Measurements from ENCODE around the gene RBM23. TPM values are rescaled to one million over a fixed set of nuclear protein-coding genes. Genes with fewer than 3 reads are reported as not detected.
"Not testable (repeated sequence)": the region's sequence is repeated elsewhere in the genome, so short reads cannot be mapped to it uniquely, and the experiment has no call there.

The RBM23 gene
- total and polyA plus RNA-seq, 3 experiments from 2014 or later: 50.3 to 88.8 (median 83.6) TPM

DNA sequence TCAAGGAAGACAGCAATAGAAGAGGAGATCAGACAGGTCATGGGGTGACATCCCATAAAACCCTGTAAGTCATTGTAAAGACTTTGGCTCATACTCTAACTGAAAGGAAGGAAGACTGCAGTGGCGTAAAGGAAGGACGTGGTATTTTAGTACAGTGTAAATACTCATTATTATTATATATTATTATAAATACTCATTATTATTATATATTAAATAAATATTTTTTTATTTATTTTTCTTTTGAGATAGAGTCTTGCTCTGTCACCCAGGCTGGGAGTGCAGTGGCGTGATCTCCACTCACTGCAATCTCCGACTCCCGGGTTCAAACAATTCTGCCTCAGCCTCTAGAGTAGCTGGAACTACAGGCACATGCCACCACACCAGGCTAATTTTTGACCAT, 62.5 kb downstream of the RBM23 start:
- H3K36me3 ChIP-seq (ENCODE audit: insufficient read depth, low read length): no peaks in the 10 kb centered on the region
- Mint-ChIP-seq H3K36me3 (no peaks in the 10 kb centered on the region), H3K9me3 (no peaks in the 10 kb centered on the region), H3K27me3 (peaks cover 24 to 31% of the 10 kb centered on the region in 2 donors), H3K27ac (peak overlapping the region in 2 of 8 donors; percentile 8 to 93), H3K4me1 (peaks cover 15 to 28% (median 24%) of the 10 kb centered on the region in 3 donors), H3K4me3 (peak overlapping the region in 1 of 7 donors; percentile 48)
- H3K27ac ChIP-seq (ENCODE audit: low read depth, low read length): no peak overlapping the region
- no peak for DNase-seq
- CTCF ChIA-PET: interaction anchor here (6.0 kb wide), 1 partner anchor 24 kb away, joined by 66 read pairs; the partner anchor contains the start of gene MRPL52
- H3K4me1 ChIP-seq (ENCODE audit: insufficient read depth, low read length): peaks cover 26% of the 10 kb centered on the region
- no peak overlapping the region for H3K4me3 ChIP-seq (ENCODE audit: low read length)
- H3K9me3 ChIP-seq (ENCODE audit: low read length): no peaks in the 10 kb centered on the region
- POLR2A ChIA-PET: no interaction called here
- peaks cover 6% of the 10 kb centered on the region for H3K27me3 ChIP-seq (ENCODE audit: insufficient read depth, low read length, poor library complexity, severe bottlenecking)

DNA sequence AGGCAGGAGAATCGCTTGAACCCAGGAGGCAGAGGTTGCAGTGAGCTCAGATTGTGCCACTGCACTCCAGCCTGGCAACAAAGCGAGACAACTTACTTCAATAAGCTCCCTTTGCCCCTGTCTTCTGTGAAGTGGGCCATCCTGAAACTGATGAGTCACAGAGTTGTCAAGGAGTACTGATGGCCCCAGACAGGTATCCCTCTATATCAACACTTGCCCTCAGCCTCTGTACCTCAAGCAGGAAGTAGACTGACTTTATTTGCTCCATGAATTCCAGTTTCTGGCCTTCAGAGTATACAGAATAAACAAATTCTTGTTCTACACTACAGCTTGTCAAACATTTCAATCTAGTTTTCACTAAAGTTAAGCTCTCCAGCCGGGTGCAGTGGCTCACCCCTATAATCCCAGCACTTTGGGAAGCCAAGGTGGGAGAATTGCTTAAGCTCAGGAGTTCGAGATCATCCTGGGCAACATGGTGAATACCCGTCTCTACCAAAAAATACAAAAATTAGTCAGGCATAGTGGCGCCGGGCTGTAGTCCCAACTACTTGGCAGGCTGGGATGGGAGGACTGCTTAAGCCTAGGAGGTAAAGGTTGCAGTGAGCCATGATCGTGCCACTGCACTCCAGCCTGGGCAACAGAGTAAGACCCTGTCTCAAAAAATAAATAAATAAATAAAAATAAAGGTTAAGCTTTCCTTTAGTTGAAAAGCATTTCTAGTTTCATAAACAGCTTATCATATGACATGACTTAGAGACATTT, 63.8 kb downstream of the RBM23 start:
- Mint-ChIP-seq H3K9me3 (no peaks in the 10 kb centered on the region), H3K27me3 (peaks cover 12 to 28% of the 10 kb centered on the region in 2 donors), H3K36me3 (no peaks in the 10 kb centered on the region), H3K4me3 (no peak overlapping the region), H3K4me1 (peaks cover 15 to 28% (median 24%) of the 10 kb centered on the region in 3 donors), H3K27ac (no peak overlapping the region)
- Histone ChIP-seq H3K27ac (ENCODE audit: low read depth, low read length) (no peak overlapping the region), H3K9me3 (ENCODE audit: low read length) (no peaks in the 10 kb centered on the region), H3K4me3 (ENCODE audit: low read length) (no peak overlapping the region), H3K27me3 (ENCODE audit: insufficient read depth, low read length, poor library complexity, severe bottlenecking) (peaks cover 6% of the 10 kb centered on the region), H3K36me3 (ENCODE audit: insufficient read depth, low read length) (no peaks in the 10 kb centered on the region), H3K4me1 (ENCODE audit: insufficient read depth, low read length) (peaks cover 26% of the 10 kb centered on the region)
- CTCF ChIA-PET: interaction anchor here (0.7 to 8.2 kb wide), 17 partner anchors 9 to 299 kb away, joined by 3 to 149 read pairs (median 6); partner anchors contain the start of genes LRP10 and MRPL52
- POLR2A ChIA-PET: interaction anchor here (0.5 to 0.7 kb wide), 2 partner anchors 16 to 57 kb away, joined by 3 to 5 read pairs; no protein-coding TSS in a partner anchor
- DNase-seq: no peak

DNA sequence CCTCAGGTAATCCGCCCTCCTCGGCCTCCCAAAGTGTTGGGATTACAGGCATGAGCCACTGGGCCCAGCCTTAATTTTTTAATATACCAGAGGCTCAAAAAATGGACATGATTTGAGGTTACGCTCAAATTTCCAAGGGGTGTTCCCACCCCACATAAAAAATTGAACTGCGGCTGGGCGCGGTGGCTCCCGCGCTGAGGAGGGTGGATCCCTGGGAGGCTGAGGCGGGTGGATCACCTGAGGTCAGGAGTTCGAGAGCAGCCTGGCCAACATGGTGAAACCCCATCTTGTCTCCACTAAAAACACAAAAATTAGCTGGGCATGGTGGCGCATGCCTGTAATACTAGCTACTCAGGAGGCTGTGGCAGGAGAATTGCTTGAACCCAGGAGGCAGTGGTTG, 64.7 kb downstream of the RBM23 start:
- H3K36me3 Mint-ChIP-seq; H3K27ac Mint-ChIP-seq; H3K9me3 ChIP-seq (ENCODE audit: low read length); H3K27ac ChIP-seq (ENCODE audit: low read depth, low read length); H3K27me3 ChIP-seq (ENCODE audit: insufficient read depth, low read length, poor library complexity, severe bottlenecking); POLR2A ChIA-PET; H3K4me3 ChIP-seq (ENCODE audit: low read length); H3K36me3 ChIP-seq (ENCODE audit: insufficient read depth, low read length); DNase-seq; H3K9me3 Mint-ChIP-seq; H3K4me3 Mint-ChIP-seq: not testable (repeated sequence)
- H3K4me1 Mint-ChIP-seq: peaks cover 15 to 28% (median 24%) of the 10 kb centered on the region in 3 donors
- CTCF ChIA-PET: interaction anchor here (0.8 to 8.2 kb wide), 18 partner anchors 9 to 298 kb away, joined by 3 to 149 read pairs (median 9); partner anchors contain the start of genes AJUBA, DAD1, LRP10 and MRPL52
- H3K4me1 ChIP-seq (ENCODE audit: insufficient read depth, low read length): peaks cover 26% of the 10 kb centered on the region
- H3K27me3 Mint-ChIP-seq: peaks cover 15 to 28% of the 10 kb centered on the region in 2 donors

- ChIA-PET CTCF (interaction anchor here (0.6 to 8.2 kb wide), 32 partner anchors 8 to 1028 kb away, joined by 3 to 149 read pairs (median 5); partner anchors contain the start of genes DAD1, LRP10, MRPL52 and OXA1L), POLR2A (interaction anchor here (1.0 to 1.5 kb wide), 2 partner anchors 26 to 30 kb away, joined by 4 to 5 read pairs; no protein-coding TSS in a partner anchor)
- H3K4me1 Mint-ChIP-seq: peaks cover 7 to 19% (median 16%) of the 10 kb centered on the region in 3 donors
- peaks cover 15% of the 10 kb centered on the region for H3K4me1 ChIP-seq (ENCODE audit: insufficient read depth, low read length)
- H3K27ac Mint-ChIP-seq: peak overlapping the region in 5 of 8 donors; percentile 18 to 95 (median 72)
- no peaks in the 10 kb centered on the region for H3K9me3 Mint-ChIP-seq
- H3K4me3 ChIP-seq (ENCODE audit: low read length): peak overlapping the region; percentile 90
- peaks cover 6% of the 10 kb centered on the region for H3K27me3 ChIP-seq (ENCODE audit: insufficient read depth, low read length, poor library complexity, severe bottlenecking)
- peaks cover 6 to 24% of the 10 kb centered on the region in 2 donors for H3K27me3 Mint-ChIP-seq
- H3K36me3 Mint-ChIP-seq: no peaks in the 10 kb centered on the region
- H3K4me3 Mint-ChIP-seq: peak overlapping the region; percentile 25 to 87 (median 82)
- H3K36me3 ChIP-seq (ENCODE audit: insufficient read depth, low read length): no peaks in the 10 kb centered on the region
- no peaks in the 10 kb centered on the region for H3K9me3 ChIP-seq (ENCODE audit: low read length)
- DNase-seq: peak; percentile 79 to 91 (median 84)
- peak overlapping the region; percentile 67 for H3K27ac ChIP-seq (ENCODE audit: low read depth, low read length)
Measured at GRCh38 chr14:22852940-22853767, 65.8 kb downstream of the RBM23 start.

- DNase-seq: no peak
- Mint-ChIP-seq H3K9me3 (no peaks in the 10 kb centered on the region), H3K36me3 (no peaks in the 10 kb centered on the region), H3K27ac (no peak overlapping the region), H3K27me3 (peaks cover 10 to 29% of the 10 kb centered on the region in 2 donors), H3K4me1 (peaks cover 4 to 13% (median 12%) of the 10 kb centered on the region in 3 donors), H3K4me3 (no peak overlapping the region)
- POLR2A ChIA-PET: interaction anchor here (1.0 to 1.5 kb wide), 2 partner anchors 26 to 29 kb away, joined by 4 to 5 read pairs; no protein-coding TSS in a partner anchor
- H3K27ac ChIP-seq (ENCODE audit: low read depth, low read length): no peak overlapping the region
- H3K4me3 ChIP-seq (ENCODE audit: low read length): no peak overlapping the region
- peaks cover 6% of the 10 kb centered on the region for H3K27me3 ChIP-seq (ENCODE audit: insufficient read depth, low read length, poor library complexity, severe bottlenecking)
- H3K4me1 ChIP-seq (ENCODE audit: insufficient read depth, low read length): peaks cover 12% of the 10 kb centered on the region
- H3K9me3 ChIP-seq (ENCODE audit: low read length): no peaks in the 10 kb centered on the region
- H3K36me3 ChIP-seq (ENCODE audit: insufficient read depth, low read length): no peaks in the 10 kb centered on the region
- CTCF ChIA-PET: interaction anchor here (0.6 to 8.2 kb wide), 27 partner anchors 8 to 1028 kb away, joined by 3 to 149 read pairs (median 5); partner anchors contain the start of genes DAD1, LRP10, MRPL52 and OXA1L
Measured at GRCh38 chr14:22852599-22852939, 66.4 kb downstream of the RBM23 start.

DNA sequence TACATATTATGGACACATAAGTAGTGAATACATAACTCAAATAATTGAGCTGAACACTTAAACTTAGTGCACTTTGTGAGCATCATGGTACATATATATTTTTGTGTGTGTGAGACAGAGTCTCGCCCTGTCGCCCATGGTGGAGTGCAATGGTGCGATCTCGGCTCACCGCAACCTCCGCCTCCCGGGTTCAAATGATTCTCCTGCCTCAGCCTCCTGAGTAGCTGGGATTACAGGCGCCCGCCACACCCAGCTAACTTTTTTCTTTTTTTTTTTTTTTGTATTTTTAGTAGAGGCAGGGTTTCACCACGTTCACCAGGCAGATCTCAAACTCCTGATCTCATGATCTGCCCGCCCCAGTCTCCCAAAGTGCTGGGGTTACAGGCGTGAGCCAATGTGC, 66.8 kb downstream of the RBM23 start:
- POLR2A ChIA-PET: interaction anchor here (1.5 kb wide), 1 partner anchor 29 kb away, joined by 5 read pairs; no protein-coding TSS in a partner anchor
- H3K27me3 ChIP-seq (ENCODE audit: insufficient read depth, low read length, poor library complexity, severe bottlenecking); H3K4me3 Mint-ChIP-seq; H3K4me3 ChIP-seq (ENCODE audit: low read length); H3K36me3 Mint-ChIP-seq; H3K36me3 ChIP-seq (ENCODE audit: insufficient read depth, low read length); DNase-seq; H3K27ac Mint-ChIP-seq; H3K9me3 Mint-ChIP-seq; H3K9me3 ChIP-seq (ENCODE audit: low read length); H3K27ac ChIP-seq (ENCODE audit: low read depth, low read length): not testable (repeated sequence)
- peaks cover 10 to 26% of the 10 kb centered on the region in 2 donors for H3K27me3 Mint-ChIP-seq
- peaks cover 12% of the 10 kb centered on the region for H3K4me1 ChIP-seq (ENCODE audit: insufficient read depth, low read length)
- CTCF ChIA-PET: interaction anchor here (0.6 to 8.2 kb wide), 23 partner anchors 9 to 285 kb away, joined by 3 to 149 read pairs (median 7); partner anchors contain the start of genes DAD1, LRP10, MRPL52 and OXA1L
- H3K4me1 Mint-ChIP-seq: peaks cover 4 to 12% (median 12%) of the 10 kb centered on the region in 3 donors

DNA sequence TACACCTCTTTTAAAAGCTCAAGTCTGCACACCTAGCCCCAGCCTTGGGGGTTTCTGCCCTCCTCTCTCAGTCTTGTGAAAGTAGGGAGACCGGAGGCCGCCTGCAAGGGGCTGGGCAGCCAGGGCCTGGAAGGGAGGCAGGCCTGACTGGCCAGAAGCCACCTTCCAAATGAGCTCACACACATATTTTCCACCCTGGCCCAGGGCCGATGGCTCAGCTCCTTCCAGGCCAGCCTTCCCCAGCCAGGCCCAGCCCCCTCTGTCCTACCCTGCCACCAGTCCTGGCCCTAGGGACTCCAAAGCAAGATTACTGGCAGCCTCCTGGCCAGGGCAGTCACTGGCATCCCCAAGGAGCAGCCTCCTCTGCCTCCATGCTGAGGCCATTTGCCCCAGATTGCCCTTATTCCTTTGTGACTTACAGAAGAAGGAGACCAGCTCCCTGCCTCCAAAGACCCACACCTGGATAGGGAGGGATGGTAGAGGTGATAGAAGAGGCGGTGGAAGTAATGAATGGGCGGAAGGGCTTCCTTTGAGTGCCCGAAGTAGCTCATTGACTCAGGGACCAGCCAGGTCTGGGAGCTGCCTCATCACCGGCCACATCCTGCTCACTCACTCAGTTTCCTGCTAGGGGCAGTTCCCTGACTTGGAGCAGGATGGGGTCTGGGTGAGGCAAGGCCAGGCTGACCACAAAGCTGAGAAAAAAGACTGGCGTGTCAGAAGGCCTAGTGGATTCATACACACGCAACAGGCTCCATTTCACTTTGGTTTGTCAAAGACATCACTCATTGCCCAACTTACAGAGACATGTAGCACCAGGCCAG, 67.8 kb downstream of the RBM23 start:
- Histone ChIP-seq H3K4me1 (ENCODE audit: insufficient read depth, low read length) (peaks cover 12% of the 10 kb centered on the region), H3K36me3 (ENCODE audit: insufficient read depth, low read length) (no peaks in the 10 kb centered on the region), H3K4me3 (ENCODE audit: low read length) (no peak overlapping the region), H3K27ac (ENCODE audit: low read depth, low read length) (no peak overlapping the region), H3K27me3 (ENCODE audit: insufficient read depth, low read length, poor library complexity, severe bottlenecking) (peaks cover 4% of the 10 kb centered on the region), H3K9me3 (ENCODE audit: low read length) (no peaks in the 10 kb centered on the region)
- no peak for DNase-seq
- peaks cover 10 to 28% of the 10 kb centered on the region in 2 donors for H3K27me3 Mint-ChIP-seq
- POLR2A ChIA-PET: interaction anchor here (0.5 kb wide), 1 partner anchor 86 kb away, joined by 4 read pairs; no protein-coding TSS in a partner anchor
- H3K9me3 Mint-ChIP-seq: no peaks in the 10 kb centered on the region
- peaks cover 4 to 10% (median 9%) of the 10 kb centered on the region in 3 donors for H3K4me1 Mint-ChIP-seq
- H3K36me3 Mint-ChIP-seq: no peaks in the 10 kb centered on the region
- peak overlapping the region in 1 of 8 donors; percentile 60 for H3K27ac Mint-ChIP-seq
- CTCF ChIA-PET: interaction anchor here (1.1 to 8.2 kb wide), 10 partner anchors 10 to 294 kb away, joined by 3 to 149 read pairs (median 9); partner anchors contain the start of genes ABHD4 and MRPL52
- H3K4me3 Mint-ChIP-seq: no peak overlapping the region

Measured in CD8-positive, alpha-beta memory T cell (primary cell).